GM23338 (cell line): ENCODE data around the gene CCDC197. TPM values are rescaled to one million over a fixed set of nuclear protein-coding genes. Genes with fewer than 3 reads are reported as not detected.

Experiments
- ATAC-seq: fragments of 200-7000 bp; cut with Tn5 transposase; 3 replicates; pipeline ENCODE4 v1.9.1; 2020
- DNase-seq: peaks from one replicate; pipeline ENCODE4 v3.0.0-alpha.2; 2015; ENCODE audit warnings: low spot score
- H2AFZ ChIP-seq: fragments of 200-600 bp; sonication (generic); 2 replicates; pipeline ENCODE4 v1.8.0; 2016; ENCODE audit warnings: antibody characterized with exemption, mild to moderate bottlenecking, moderate library complexity
- H3F3A ChIP-seq: fragments of 200-600 bp; sonication (generic); replicated peaks from 2 replicates; pipeline ENCODE4 v1.8.0; 2017; ENCODE audit warnings: antibody characterized with exemption, mixed run types, low read depth
- H3K27ac ChIP-seq: fragments of 200-600 bp; sonication (generic); 2 replicates; pipeline ENCODE4 v1.6.1; 2016; ENCODE audit warnings: low read depth
- H3K27me3 ChIP-seq: fragments of 200-600 bp; sonication (generic); 2 replicates; pipeline ENCODE4 v1.8.0; 2016; ENCODE audit warnings: mild to moderate bottlenecking, mixed run types, moderate library complexity; ENCODE audit not compliant: insufficient read depth
- H3K36me3 ChIP-seq: fragments of 200-600 bp; sonication (generic); 2 replicates; pipeline ENCODE4 v1.8.0; 2016; ENCODE audit warnings: mild to moderate bottlenecking; ENCODE audit not compliant: insufficient read depth
- H3K4me1 ChIP-seq: fragments of 200-600 bp; sonication (generic); 2 replicates; pipeline ENCODE4 v1.8.0; 2016; ENCODE audit warnings: mild to moderate bottlenecking, moderate library complexity; ENCODE audit not compliant: insufficient read depth
- H3K4me2 ChIP-seq: fragments of 200-600 bp; sonication (generic); 2 replicates; pipeline ENCODE4 v1.7.1; 2017; ENCODE audit warnings: mixed run types
- H3K4me3 ChIP-seq: fragments of 200-600 bp; sonication (generic); 2 replicates; pipeline ENCODE4 v1.6.1; 2016; ENCODE audit warnings: mixed run types
- H3K79me2 ChIP-seq: fragments of 200-600 bp; sonication (generic); replicated peaks from 2 replicates; pipeline ENCODE4 v1.8.0; 2017; ENCODE audit warnings: mild to moderate bottlenecking; ENCODE audit not compliant: insufficient read depth
- H3K9me2 ChIP-seq: fragments of 200-600 bp; sonication (generic); 2 replicates; pipeline ENCODE4 v1.8.0; 2017; ENCODE audit not compliant: insufficient read depth
- H4K20me1 ChIP-seq: fragments of 200-600 bp; sonication (generic); replicated peaks from 2 replicates; pipeline ENCODE4 v1.8.0; 2017; ENCODE audit warnings: mild to moderate bottlenecking; ENCODE audit not compliant: insufficient read depth
- H3K27ac Mint-ChIP-seq: 2 replicates; pipeline ENCODE4 v1.8.0; 2020; ENCODE audit warnings: inconsistent platforms, mild to moderate bottlenecking, moderate library complexity, mixed read lengths
- H3K27me3 Mint-ChIP-seq: 3 replicates; pipeline ENCODE4 v1.8.0; 2022; ENCODE audit warnings: low read depth, mild to moderate bottlenecking, moderate library complexity, mixed read lengths, inconsistent platforms; ENCODE audit not compliant: insufficient read depth, poor library complexity
- H3K36me3 Mint-ChIP-seq: 3 replicates; pipeline ENCODE4 v1.8.0; 2021; ENCODE audit warnings: low read depth, mild to moderate bottlenecking, inconsistent platforms, moderate library complexity, mixed read lengths
- H3K4me1 Mint-ChIP-seq: 3 replicates; pipeline ENCODE4 v1.8.0; 2020; ENCODE audit warnings: mild to moderate bottlenecking, inconsistent platforms, mixed read lengths
- H3K4me3 Mint-ChIP-seq: 3 replicates; pipeline ENCODE4 v1.8.0; 2021; ENCODE audit warnings: moderate library complexity, mild to moderate bottlenecking, inconsistent platforms, mixed read lengths
- H3K9me3 Mint-ChIP-seq: 3 replicates; pipeline ENCODE4 v1.8.0; 2020; ENCODE audit warnings: moderate library complexity, mild to moderate bottlenecking, inconsistent platforms, mixed read lengths
- CREB1 ChIP-seq: fragments of 250-450 bp; sonication (Bioruptor Pico); IDR thresholded peaks from 2 replicates; pipeline ENCODE4 v1.5.0; 2020; ENCODE audit warnings: low read depth, mild to moderate bottlenecking, moderate library complexity
- EZH2 ChIP-seq: fragments of 200-600 bp; sonication (generic); IDR thresholded peaks from one replicate; pipeline ENCODE4 v1.8.0; 2017; ENCODE audit warnings: antibody characterized with exemption, mild to moderate bottlenecking, low read depth; ENCODE audit not compliant: unreplicated experiment
- EZH2phosphoT487 ChIP-seq: fragments of 200-600 bp; sonication (generic); IDR thresholded peaks from one replicate; pipeline ENCODE4 v1.8.1; 2018; ENCODE audit warnings: antibody characterized with exemption; ENCODE audit not compliant: unreplicated experiment
- JUNB ChIP-seq: IDR thresholded peaks from one replicate; pipeline ENCODE4 v1.6.1; 2016; ENCODE audit warnings: antibody characterized with exemption; ENCODE audit not compliant: unreplicated experiment
- NANOG ChIP-seq: IDR thresholded peaks from 2 replicates; pipeline ENCODE4 v1.6.1; 2016; ENCODE audit warnings: antibody characterized with exemption, borderline replicate concordance
- POLR2AphosphoS5 ChIP-seq: IDR thresholded peaks from 2 replicates; pipeline ENCODE4 v1.6.1; 2016; ENCODE audit warnings: antibody characterized with exemption, low read depth
- STAT1 ChIP-seq: IDR thresholded peaks from one replicate; pipeline ENCODE4 v1.6.1; 2016; ENCODE audit warnings: antibody characterized with exemption; ENCODE audit not compliant: unreplicated experiment
- ZNF114 ChIP-seq: fragments of 250-450 bp; sonication (Bioruptor Pico); IDR thresholded peaks from 2 replicates; pipeline ENCODE4 v1.5.0; 2020; ENCODE audit warnings: mild to moderate bottlenecking, moderate library complexity
- ZNF331 ChIP-seq: fragments of 250-450 bp; sonication (Bioruptor Pico); IDR thresholded peaks from 2 replicates; pipeline ENCODE4 v1.5.0; 2020; ENCODE audit warnings: low read depth, mild to moderate bottlenecking, moderate library complexity
- polyA plus RNA-seq: library from polyadenylated mRNA; unstranded; fragments of >200 nt; fragmentation: Nextera tagmentation; extraction: Ambion mirVana; gene quantifications from 2 replicates; pipeline ENCODE4 v1.2.1, GENCODE V29; 2016
- total RNA-seq: library from RNA; depleted of rRNA; stranded (reverse); fragments of >200 nt; shearing (Covaris generic); gene quantifications from 2 replicates; pipeline ENCODE4 v1.2.3, GENCODE V29; 2014
- TF ChIP-seq, protein P1 (sequence below), 2 experiments: fragments of 200-600 bp in 1 of 2; sonication (generic) in 1 of 2; conservative IDR thresholded peaks; 2 replicates each; pipeline versions ENCODE4 v1.5.1 to v1.6.1; 2016 to 2017; ENCODE audit warnings: antibody characterized with exemption in 2 of 2, low read depth in 2 of 2, mild to moderate bottlenecking in 2 of 2, moderate library complexity in 1 of 2
- TF ChIP-seq, protein P2 (sequence below): IDR thresholded peaks from one replicate; pipeline ENCODE4 v1.6.1; 2018; ENCODE audit warnings: antibody characterized with exemption; ENCODE audit not compliant: unreplicated experiment
- TF ChIP-seq, protein P3 (sequence below): fragments of 250-450 bp; sonication (Bioruptor Pico); IDR thresholded peaks from 2 replicates; pipeline ENCODE4 v1.5.0; 2020; ENCODE audit warnings: mild to moderate bottlenecking, moderate library complexity
- TF ChIP-seq, protein P4 (sequence below): IDR thresholded peaks from 2 replicates; pipeline ENCODE4 v1.6.1; 2016; ENCODE audit warnings: antibody characterized with exemption

The CCDC197 gene
- total and polyA plus RNA-seq, 2 experiments from 2014 or later = not detected

DNA sequence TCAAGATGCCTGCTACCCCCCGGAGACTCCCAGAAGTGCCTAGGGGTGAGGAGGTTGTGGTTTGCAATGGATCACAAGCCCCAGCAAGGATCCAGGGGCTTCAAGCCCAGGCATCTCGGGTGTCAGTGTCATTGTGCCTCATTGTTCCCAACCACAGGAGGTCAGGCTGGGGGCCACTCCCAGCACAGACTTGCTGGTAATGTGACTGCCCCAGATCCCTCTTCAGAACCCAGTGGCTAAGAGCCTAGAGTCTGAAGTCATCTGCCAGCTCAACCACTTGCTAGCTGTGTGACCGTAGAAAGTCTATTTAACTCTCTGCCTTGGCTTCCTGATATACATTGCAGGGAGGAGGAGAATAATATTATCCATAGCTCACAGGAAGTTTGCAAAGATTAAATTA lies 13.0 kb upstream of the CCDC197 start:
- H3K27me3 ChIP-seq = no peaks in the 10 kb centered on the region
- no peaks in the 10 kb centered on the region for H3K9me2 ChIP-seq
- no peaks in the 10 kb centered on the region for H3F3A ChIP-seq
- H3K4me2 ChIP-seq = no peak overlapping the region
- peak; percentile 26 for ATAC-seq
- no peaks in the 10 kb centered on the region for H3K79me2 ChIP-seq
- no peak overlapping the region for H3K27ac ChIP-seq
- no peaks in the 10 kb centered on the region for H3K36me3 ChIP-seq
- H3K4me1 Mint-ChIP-seq = peaks cover 14% of the 10 kb centered on the region
- no peaks in the 10 kb centered on the region for H4K20me1 ChIP-seq
- no peaks in the 10 kb centered on the region for H3K36me3 Mint-ChIP-seq
- no peak overlapping the region for H3K4me3 Mint-ChIP-seq
- H3K27ac Mint-ChIP-seq = no peak overlapping the region
- H3K4me3 ChIP-seq = no peak overlapping the region
- H3K4me1 ChIP-seq = no peaks in the 10 kb centered on the region
- peaks cover 3% of the 10 kb centered on the region for H3K27me3 Mint-ChIP-seq
- TF ChIP-seq NANOG (no peak), STAT1 (no peak), POLR2AphosphoS5 (no peak), CREB1 (CRISPR knock-in tag) (no peak), ZNF331 (no peak), EZH2phosphoT487 (no peak), JUNB (no peak), EZH2 (no peak), ZNF114 (CRISPR knock-in tag) (no peak)
- TF ChIP-seq, protein P1, sequence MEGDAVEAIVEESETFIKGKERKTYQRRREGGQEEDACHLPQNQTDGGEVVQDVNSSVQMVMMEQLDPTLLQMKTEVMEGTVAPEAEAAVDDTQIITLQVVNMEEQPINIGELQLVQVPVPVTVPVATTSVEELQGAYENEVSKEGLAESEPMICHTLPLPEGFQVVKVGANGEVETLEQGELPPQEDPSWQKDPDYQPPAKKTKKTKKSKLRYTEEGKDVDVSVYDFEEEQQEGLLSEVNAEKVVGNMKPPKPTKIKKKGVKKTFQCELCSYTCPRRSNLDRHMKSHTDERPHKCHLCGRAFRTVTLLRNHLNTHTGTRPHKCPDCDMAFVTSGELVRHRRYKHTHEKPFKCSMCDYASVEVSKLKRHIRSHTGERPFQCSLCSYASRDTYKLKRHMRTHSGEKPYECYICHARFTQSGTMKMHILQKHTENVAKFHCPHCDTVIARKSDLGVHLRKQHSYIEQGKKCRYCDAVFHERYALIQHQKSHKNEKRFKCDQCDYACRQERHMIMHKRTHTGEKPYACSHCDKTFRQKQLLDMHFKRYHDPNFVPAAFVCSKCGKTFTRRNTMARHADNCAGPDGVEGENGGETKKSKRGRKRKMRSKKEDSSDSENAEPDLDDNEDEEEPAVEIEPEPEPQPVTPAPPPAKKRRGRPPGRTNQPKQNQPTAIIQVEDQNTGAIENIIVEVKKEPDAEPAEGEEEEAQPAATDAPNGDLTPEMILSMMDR (conservative IDR thresholded peaks at IDR 0.05; ENCODE audit: low read depth in 2 of 2) = no peak
- TF ChIP-seq, protein P2, sequence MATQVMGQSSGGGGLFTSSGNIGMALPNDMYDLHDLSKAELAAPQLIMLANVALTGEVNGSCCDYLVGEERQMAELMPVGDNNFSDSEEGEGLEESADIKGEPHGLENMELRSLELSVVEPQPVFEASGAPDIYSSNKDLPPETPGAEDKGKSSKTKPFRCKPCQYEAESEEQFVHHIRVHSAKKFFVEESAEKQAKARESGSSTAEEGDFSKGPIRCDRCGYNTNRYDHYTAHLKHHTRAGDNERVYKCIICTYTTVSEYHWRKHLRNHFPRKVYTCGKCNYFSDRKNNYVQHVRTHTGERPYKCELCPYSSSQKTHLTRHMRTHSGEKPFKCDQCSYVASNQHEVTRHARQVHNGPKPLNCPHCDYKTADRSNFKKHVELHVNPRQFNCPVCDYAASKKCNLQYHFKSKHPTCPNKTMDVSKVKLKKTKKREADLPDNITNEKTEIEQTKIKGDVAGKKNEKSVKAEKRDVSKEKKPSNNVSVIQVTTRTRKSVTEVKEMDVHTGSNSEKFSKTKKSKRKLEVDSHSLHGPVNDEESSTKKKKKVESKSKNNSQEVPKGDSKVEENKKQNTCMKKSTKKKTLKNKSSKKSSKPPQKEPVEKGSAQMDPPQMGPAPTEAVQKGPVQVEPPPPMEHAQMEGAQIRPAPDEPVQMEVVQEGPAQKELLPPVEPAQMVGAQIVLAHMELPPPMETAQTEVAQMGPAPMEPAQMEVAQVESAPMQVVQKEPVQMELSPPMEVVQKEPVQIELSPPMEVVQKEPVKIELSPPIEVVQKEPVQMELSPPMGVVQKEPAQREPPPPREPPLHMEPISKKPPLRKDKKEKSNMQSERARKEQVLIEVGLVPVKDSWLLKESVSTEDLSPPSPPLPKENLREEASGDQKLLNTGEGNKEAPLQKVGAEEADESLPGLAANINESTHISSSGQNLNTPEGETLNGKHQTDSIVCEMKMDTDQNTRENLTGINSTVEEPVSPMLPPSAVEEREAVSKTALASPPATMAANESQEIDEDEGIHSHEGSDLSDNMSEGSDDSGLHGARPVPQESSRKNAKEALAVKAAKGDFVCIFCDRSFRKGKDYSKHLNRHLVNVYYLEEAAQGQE = no peak
- TF ChIP-seq, protein P3, sequence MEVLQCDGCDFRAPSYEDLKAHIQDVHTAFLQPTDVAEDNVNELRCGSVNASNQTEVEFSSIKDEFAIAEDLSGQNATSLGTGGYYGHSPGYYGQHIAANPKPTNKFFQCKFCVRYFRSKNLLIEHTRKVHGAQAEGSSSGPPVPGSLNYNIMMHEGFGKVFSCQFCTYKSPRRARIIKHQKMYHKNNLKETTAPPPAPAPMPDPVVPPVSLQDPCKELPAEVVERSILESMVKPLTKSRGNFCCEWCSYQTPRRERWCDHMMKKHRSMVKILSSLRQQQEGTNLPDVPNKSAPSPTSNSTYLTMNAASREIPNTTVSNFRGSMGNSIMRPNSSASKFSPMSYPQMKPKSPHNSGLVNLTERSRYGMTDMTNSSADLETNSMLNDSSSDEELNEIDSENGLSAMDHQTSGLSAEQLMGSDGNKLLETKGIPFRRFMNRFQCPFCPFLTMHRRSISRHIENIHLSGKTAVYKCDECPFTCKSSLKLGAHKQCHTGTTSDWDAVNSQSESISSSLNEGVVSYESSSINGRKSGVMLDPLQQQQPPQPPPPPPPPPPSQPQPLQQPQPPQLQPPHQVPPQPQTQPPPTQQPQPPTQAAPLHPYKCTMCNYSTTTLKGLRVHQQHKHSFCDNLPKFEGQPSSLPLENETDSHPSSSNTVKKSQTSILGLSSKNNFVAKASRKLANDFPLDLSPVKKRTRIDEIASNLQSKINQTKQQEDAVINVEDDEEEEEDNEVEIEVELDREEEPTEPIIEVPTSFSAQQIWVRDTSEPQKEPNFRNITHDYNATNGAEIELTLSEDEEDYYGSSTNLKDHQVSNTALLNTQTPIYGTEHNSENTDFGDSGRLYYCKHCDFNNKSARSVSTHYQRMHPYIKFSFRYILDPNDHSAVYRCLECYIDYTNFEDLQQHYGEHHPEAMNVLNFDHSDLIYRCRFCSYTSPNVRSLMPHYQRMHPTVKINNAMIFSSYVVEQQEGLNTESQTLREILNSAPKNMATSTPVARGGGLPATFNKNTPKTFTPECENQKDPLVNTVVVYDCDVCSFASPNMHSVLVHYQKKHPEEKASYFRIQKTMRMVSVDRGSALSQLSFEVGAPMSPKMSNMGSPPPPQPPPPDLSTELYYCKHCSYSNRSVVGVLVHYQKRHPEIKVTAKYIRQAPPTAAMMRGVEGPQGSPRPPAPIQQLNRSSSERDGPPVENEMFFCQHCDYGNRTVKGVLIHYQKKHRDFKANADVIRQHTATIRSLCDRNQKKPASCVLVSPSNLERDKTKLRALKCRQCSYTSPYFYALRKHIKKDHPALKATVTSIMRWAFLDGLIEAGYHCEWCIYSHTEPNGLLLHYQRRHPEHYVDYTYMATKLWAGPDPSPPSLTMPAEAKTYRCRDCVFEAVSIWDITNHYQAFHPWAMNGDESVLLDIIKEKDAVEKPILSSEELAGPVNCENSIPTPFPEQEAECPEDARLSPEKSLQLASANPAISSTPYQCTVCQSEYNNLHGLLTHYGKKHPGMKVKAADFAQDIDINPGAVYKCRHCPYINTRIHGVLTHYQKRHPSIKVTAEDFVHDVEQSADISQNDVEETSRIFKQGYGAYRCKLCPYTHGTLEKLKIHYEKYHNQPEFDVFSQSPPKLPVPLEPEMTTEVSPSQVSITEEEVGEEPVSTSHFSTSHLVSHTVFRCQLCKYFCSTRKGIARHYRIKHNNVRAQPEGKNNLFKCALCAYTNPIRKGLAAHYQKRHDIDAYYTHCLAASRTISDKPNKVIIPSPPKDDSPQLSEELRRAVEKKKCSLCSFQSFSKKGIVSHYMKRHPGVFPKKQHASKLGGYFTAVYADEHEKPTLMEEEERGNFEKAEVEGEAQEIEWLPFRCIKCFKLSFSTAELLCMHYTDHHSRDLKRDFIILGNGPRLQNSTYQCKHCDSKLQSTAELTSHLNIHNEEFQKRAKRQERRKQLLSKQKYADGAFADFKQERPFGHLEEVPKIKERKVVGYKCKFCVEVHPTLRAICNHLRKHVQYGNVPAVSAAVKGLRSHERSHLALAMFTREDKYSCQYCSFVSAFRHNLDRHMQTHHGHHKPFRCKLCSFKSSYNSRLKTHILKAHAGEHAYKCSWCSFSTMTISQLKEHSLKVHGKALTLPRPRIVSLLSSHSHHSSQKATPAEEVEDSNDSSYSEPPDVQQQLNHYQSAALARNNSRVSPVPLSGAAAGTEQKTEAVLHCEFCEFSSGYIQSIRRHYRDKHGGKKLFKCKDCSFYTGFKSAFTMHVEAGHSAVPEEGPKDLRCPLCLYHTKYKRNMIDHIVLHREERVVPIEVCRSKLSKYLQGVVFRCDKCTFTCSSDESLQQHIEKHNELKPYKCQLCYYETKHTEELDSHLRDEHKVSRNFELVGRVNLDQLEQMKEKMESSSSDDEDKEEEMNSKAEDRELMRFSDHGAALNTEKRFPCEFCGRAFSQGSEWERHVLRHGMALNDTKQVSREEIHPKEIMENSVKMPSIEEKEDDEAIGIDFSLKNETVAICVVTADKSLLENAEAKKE = no peak
- TF ChIP-seq, protein P4, sequence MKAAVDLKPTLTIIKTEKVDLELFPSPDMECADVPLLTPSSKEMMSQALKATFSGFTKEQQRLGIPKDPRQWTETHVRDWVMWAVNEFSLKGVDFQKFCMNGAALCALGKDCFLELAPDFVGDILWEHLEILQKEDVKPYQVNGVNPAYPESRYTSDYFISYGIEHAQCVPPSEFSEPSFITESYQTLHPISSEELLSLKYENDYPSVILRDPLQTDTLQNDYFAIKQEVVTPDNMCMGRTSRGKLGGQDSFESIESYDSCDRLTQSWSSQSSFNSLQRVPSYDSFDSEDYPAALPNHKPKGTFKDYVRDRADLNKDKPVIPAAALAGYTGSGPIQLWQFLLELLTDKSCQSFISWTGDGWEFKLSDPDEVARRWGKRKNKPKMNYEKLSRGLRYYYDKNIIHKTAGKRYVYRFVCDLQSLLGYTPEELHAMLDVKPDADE = no peak
- peak; percentile 25 for DNase-seq
- no peaks in the 10 kb centered on the region for H3K9me3 Mint-ChIP-seq
- no peak overlapping the region for H2AFZ ChIP-seq
